SK-N-SH (cell line): ENCODE measurements around the gene NFIX. TPM values are rescaled to one million over a fixed set of nuclear protein-coding genes. Genes with fewer than 3 reads are reported as not detected.
A peak's percentile ranks its signal among the peaks of the same experiment; 100 is the strongest.

Source experiments
- CTCF ChIA-PET: fragments of 300-600, 350-600 bp; formaldehyde crosslinking; extraction: SDS; loops from one replicate; lab custom pipeline; 2021; lab: Yijun Ruan, JAX
- POLR2A ChIA-PET: fragments of 350-600 bp; sonication (Branson Sonifier 250); formaldehyde crosslinking; extraction: SDS; loops from one replicate; lab custom pipeline; 2020; ENCODE audit warnings: antibody characterized with exemption, inconsistent platforms; lab: Yijun Ruan, JAX
- DNase-seq: peaks from one replicate; pipeline ENCODE4 v3.0.0; 2012
- H2AFZ ChIP-seq: fragments of 200-600 bp; sonication (generic); 2 replicates; pipeline ENCODE4 v1.8.1; 2016; ENCODE audit warnings: antibody characterized with exemption, mild to moderate bottlenecking, low read depth
- H3F3A ChIP-seq: fragments of 200-600 bp; sonication (generic); replicated peaks from 2 replicates; pipeline ENCODE3; 2016; ENCODE audit warnings: antibody characterized with exemption, mild to moderate bottlenecking; ENCODE audit not compliant: insufficient read depth
- H3K27ac ChIP-seq, 2 experiments: fragments of 200-500 bp in 1 of 2; fragments of 200-600 bp in 1 of 2; sonication (Bioruptor generic) in 1 of 2; sonication (generic), shearing (Covaris generic) in 1 of 2; 2 replicates each; pipeline versions ENCODE4 v1.5.1 to v1.6.1; 2014 to 2016; ENCODE audit warnings: low read depth in 2 of 2, inconsistent platforms in 1 of 2, low read length in 1 of 2, mild to moderate bottlenecking in 1 of 2, mixed read lengths in 1 of 2
- H3K27me3 ChIP-seq: fragments of 200-600 bp; sonication (generic), shearing (Covaris generic); 2 replicates; pipeline ENCODE4 v1.6.1; 2016; ENCODE audit warnings: mixed run types; ENCODE audit not compliant: insufficient read depth
- H3K36me3 ChIP-seq, 2 experiments: fragments of 200-500 bp in 1 of 2; fragments of 200-600 bp in 1 of 2; sonication (Bioruptor generic) in 1 of 2; sonication (generic) in 1 of 2; replicated peaks in 1 of 2; 2 replicates each; pipeline versions ENCODE3 to v1.5.1; 2014 to 2016; ENCODE audit warnings: low read length in 1 of 2, mild to moderate bottlenecking in 1 of 2; ENCODE audit not compliant: insufficient read depth in 2 of 2, control insufficient read depth in 1 of 2
- H3K4me1 ChIP-seq, 2 experiments: fragments of 200-500 bp in 1 of 2; fragments of 200-600 bp in 1 of 2; sonication (Bioruptor generic) in 1 of 2; sonication (generic), shearing (Covaris generic) in 1 of 2; 2 replicates each; pipeline versions ENCODE4 v1.5.1 to v1.6.1; 2014 to 2016; ENCODE audit warnings: low read depth in 1 of 2, low read length in 1 of 2, mixed run types in 1 of 2; ENCODE audit not compliant: insufficient read depth in 2 of 2, control insufficient read depth in 1 of 2
- H3K4me2 ChIP-seq: fragments of 200-600 bp; sonication (generic), shearing (Covaris generic); 2 replicates; pipeline ENCODE4 v1.6.1; 2017; ENCODE audit warnings: mixed run types
- H3K4me3 ChIP-seq, 2 experiments: fragments of 200-500 bp in 1 of 2; fragments of 200-600 bp in 1 of 2; sonication (Bioruptor generic) in 1 of 2; sonication (generic), shearing (Covaris generic) in 1 of 2; 2 replicates each; pipeline versions ENCODE4 v1.5.1 to v1.8.1; 2014 to 2016; ENCODE audit warnings: low read depth in 2 of 2, inconsistent platforms in 1 of 2, low read length in 1 of 2, mild to moderate bottlenecking in 1 of 2, mixed read lengths in 1 of 2, moderate library complexity in 1 of 2
- H3K79me2 ChIP-seq: fragments of 200-600 bp; sonication (generic); 2 replicates; pipeline ENCODE4 v1.8.1; 2017; ENCODE audit warnings: mild to moderate bottlenecking; ENCODE audit not compliant: insufficient read depth
- H3K9ac ChIP-seq: fragments of 200-600 bp; sonication (generic); 2 replicates; pipeline ENCODE4 v1.6.1; 2017; ENCODE audit warnings: mixed run types
- H3K9me2 ChIP-seq: fragments of 200-600 bp; sonication (generic); 2 replicates; pipeline ENCODE4 v1.6.1; 2017; ENCODE audit warnings: mixed run types
- H3K9me3 ChIP-seq: fragments of 200-600 bp; sonication (generic); 2 replicates; pipeline ENCODE4 v1.6.1; 2017; ENCODE audit warnings: mixed run types, mild to moderate bottlenecking, moderate library complexity
- H4K20me1 ChIP-seq: fragments of 200-600 bp; sonication (generic); 2 replicates; pipeline ENCODE4 v1.6.1; 2017; ENCODE audit warnings: mild to moderate bottlenecking, mixed run types; ENCODE audit not compliant: insufficient read depth
- ELF1 ChIP-seq: IDR thresholded peaks from 2 replicates; pipeline ENCODE4 v1.4.0; 2012
- EP300 ChIP-seq, 2 experiments: IDR thresholded peaks; 2 replicates each; pipeline versions ENCODE4 v1.4.0 to v1.6.1; 2012; ENCODE audit warnings: borderline replicate concordance in 1 of 2, low read depth in 1 of 2, low read length in 1 of 2
- FOXJ3 ChIP-seq: sonication (generic); formaldehyde crosslinking; IDR thresholded peaks from 2 replicates; pipeline ENCODE4 v1.5.1; 2020; ENCODE audit warnings: mild to moderate bottlenecking, missing genetic modification reagents
- GATA2 ChIP-seq: sonication (generic); formaldehyde crosslinking; IDR thresholded peaks from 2 replicates; pipeline ENCODE4 v1.5.0; 2020; ENCODE audit warnings: mild to moderate bottlenecking, missing genetic modification reagents
- IRF3 ChIP-seq: fragments of 150-350 bp; IDR thresholded peaks from 2 replicates; pipeline ENCODE4 v1.6.1; 2016; ENCODE audit warnings: mild to moderate bottlenecking, low read depth, low read length
- MAX ChIP-seq: IDR thresholded peaks from 2 replicates; pipeline ENCODE4 v1.4.0; 2012; ENCODE audit warnings: low read depth
- MXI1 ChIP-seq: IDR thresholded peaks from 2 replicates; pipeline ENCODE4 v1.6.1; 2012; ENCODE audit warnings: mild to moderate bottlenecking, low read depth, low read length, improper control_type of control experiment
- NFIC ChIP-seq: IDR thresholded peaks from 2 replicates; pipeline ENCODE4 v1.4.0; 2012; ENCODE audit warnings: borderline replicate concordance
- NRF1 ChIP-seq: IDR thresholded peaks from 2 replicates; pipeline ENCODE4 v1.6.1; 2012; ENCODE audit warnings: low read depth, mild to moderate bottlenecking, low read length
- POLR2AphosphoS5 ChIP-seq: IDR thresholded peaks from 2 replicates; pipeline ENCODE4 v1.6.1; 2012; ENCODE audit warnings: low read depth, low read length
- RAD21 ChIP-seq: IDR thresholded peaks from 2 replicates; pipeline ENCODE4 v1.6.1; 2012; ENCODE audit warnings: mild to moderate bottlenecking, low read length
- REST ChIP-seq: IDR thresholded peaks from 2 replicates; pipeline ENCODE4 v1.6.1; 2012; ENCODE audit warnings: mild to moderate bottlenecking, low read depth, low read length, moderate library complexity
- SMC3 ChIP-seq: IDR thresholded peaks from 2 replicates; pipeline ENCODE4 v1.6.1; 2012; ENCODE audit warnings: low read depth, low read length, improper control_type of control experiment
- TAF1 ChIP-seq: IDR thresholded peaks from 2 replicates; pipeline ENCODE4 v1.6.1; 2012; ENCODE audit warnings: low read depth, mild to moderate bottlenecking, low read length, moderate library complexity, borderline replicate concordance
- TCF12 ChIP-seq: IDR thresholded peaks from 2 replicates; pipeline ENCODE4 v1.4.0; 2012
- TEAD4 ChIP-seq: IDR thresholded peaks from 2 replicates; pipeline ENCODE4 v1.4.0; 2012; ENCODE audit warnings: mild to moderate bottlenecking, borderline replicate concordance; ENCODE audit not compliant: insufficient read depth
- USF1 ChIP-seq: IDR thresholded peaks from 2 replicates; pipeline ENCODE4 v1.4.0; 2012; ENCODE audit warnings: low read depth, borderline replicate concordance
- ZBTB33 ChIP-seq: IDR thresholded peaks from 2 replicates; pipeline ENCODE4 v1.4.0; 2012; ENCODE audit warnings: low read depth, borderline replicate concordance
- WGBS: methylation state at CpG from one replicate; pipeline ENCODE4 v1.1.6; 2017; ENCODE audit warnings: low lambda C conversion rate; 5-methylcytosine and 5-hydroxymethylcytosine counted together
- polyA plus RNA-seq, 3 experiments: library from polyadenylated mRNA; depleted of rRNA; stranded (reverse); fragments of >200 nt; gene quantifications; 2 replicates each; pipeline ENCODE4 v1.2.3, GENCODE V29; 2012

Gene NFIX
- polyA plus RNA-seq, 1 of the 3 experiments (the other 2 are of a cell fraction): 14.8 TPM

- DNase-seq: no peak
- Histone ChIP-seq H3K4me2 (no peak overlapping the region; the same call in 1 of the 2 replicates), H3F3A (no peaks in the 10 kb centered on the region), H3K9ac (no peak overlapping the region), H3K27me3 (no peaks in the 10 kb centered on the region), H3K79me2 (no peaks in the 10 kb centered on the region), H2AFZ (no peak overlapping the region), H3K4me3 (no peak overlapping the region), H3K9me3 (no peaks in the 10 kb centered on the region), H3K9me2 (no peaks in the 10 kb centered on the region), H3K36me3 (peaks cover 0 to 22% of the 10 kb centered on the region in 2 experiments), H3K4me1 (peaks cover 19 to 63% of the 10 kb centered on the region in 2 experiments), H4K20me1 (no peaks in the 10 kb centered on the region), H3K27ac (peak overlapping the region; percentile 79 to 99; a peak in 3 of 4 replicates)
- no peak for TF ChIP-seq NRF1
- TF ChIP-seq REST: no peak
- TF ChIP-seq MXI1: no peak
- TF ChIP-seq SMC3: no peak
- no peak for TF ChIP-seq EP300 (IDR thresholded peaks at IDR 0.05; ENCODE audit: borderline replicate concordance in 1 of 2, low read depth in 1 of 2, low read length in 1 of 2)
- TF ChIP-seq POLR2AphosphoS5: no peak
- TF ChIP-seq MAX: no peak
- TF ChIP-seq NFIC: no peak
- no peak for TF ChIP-seq TAF1
- TF ChIP-seq RAD21: no peak
- TF ChIP-seq TEAD4: no peak
- no peak for TF ChIP-seq ELF1
- TF ChIP-seq FOXJ3 (CRISPR knock-in tag): no peak
- no peak for TF ChIP-seq TCF12
- TF ChIP-seq ZBTB33: no peak
- no peak for TF ChIP-seq USF1
- TF ChIP-seq GATA2 (CRISPR knock-in tag): no peak
- no peak for TF ChIP-seq IRF3
- 93% methylated on average over 12 of the region's 12 CpGs for WGBS
- ChIA-PET POLR2A (no interaction called here), CTCF (interaction anchor here (1.0 to 9.2 kb wide), 4 partner anchors 15 to 807 kb away, joined by 3 to 603 read pairs (median 291); partner anchors contain the start of genes DAND5 and LYL1)
These were observed 94.7 kb downstream of the NFIX start for GRCh38 chr19:13089857-13090507.
